Measurements from ENCODE around the gene RASL12.

Gene RASL12

GRCh38 chr15:65066635-65067316 is 1.0 kb downstream of the RASL12 start:
- no peak overlapping the region for H3K4me3 ChIP-seq (replicated peaks in 1 of 2; ENCODE audit: low read depth in 2 of 2, low read length in 2 of 2)
- no peak for DNase-seq (ENCODE audit: low read depth in 2 of 2)
- no peak for TF ChIP-seq CTCF (IDR thresholded peaks at IDR 0.05; ENCODE audit: low read depth, low read length)

GRCh38 chr15:65066001-65066634 is 1.7 kb downstream of the RASL12 start:
- H3K4me3 ChIP-seq (replicated peaks in 1 of 2; ENCODE audit: low read depth in 2 of 2, low read length in 2 of 2), result no peak overlapping the region
- no peak for TF ChIP-seq CTCF (IDR thresholded peaks at IDR 0.05; ENCODE audit: low read depth, low read length)
- DNase-seq (ENCODE audit: low read depth in 2 of 2), result peak in 1 of 2 donors; percentile 49

GRCh38 chr15:65062726-65063125 is 5.1 kb downstream of the RASL12 start:
- no peak for DNase-seq (ENCODE audit: low read depth in 2 of 2)
- H3K4me3 ChIP-seq (replicated peaks in 1 of 2; ENCODE audit: low read depth in 2 of 2, low read length in 2 of 2), result no peak overlapping the region
- no peak for TF ChIP-seq CTCF (IDR thresholded peaks at IDR 0.05; ENCODE audit: low read depth, low read length)

- no peak for TF ChIP-seq CTCF (IDR thresholded peaks at IDR 0.05; ENCODE audit: low read depth, low read length)
- no peak for DNase-seq (ENCODE audit: low read depth in 2 of 2)
- H3K4me3 ChIP-seq (replicated peaks in 1 of 2; ENCODE audit: low read depth in 2 of 2, low read length in 2 of 2), result no peak overlapping the region
Measured at GRCh38 chr15:65062061-65062460, 5.7 kb downstream of the RASL12 start.

GRCh38 chr15:65060641-65061397 is 7.0 kb downstream of the RASL12 start:
- no peak for DNase-seq (ENCODE audit: low read depth in 2 of 2)
- H3K4me3 ChIP-seq (replicated peaks in 1 of 2; ENCODE audit: low read depth in 2 of 2, low read length in 2 of 2), result no peak overlapping the region
- no peak for TF ChIP-seq CTCF (IDR thresholded peaks at IDR 0.05; ENCODE audit: low read depth, low read length)

GRCh38 chr15:65059931-65060596 is 7.7 kb downstream of the RASL12 start:
- DNase-seq (ENCODE audit: low read depth in 2 of 2), result no peak
- H3K4me3 ChIP-seq (replicated peaks in 1 of 2; ENCODE audit: low read depth in 2 of 2, low read length in 2 of 2), result no peak overlapping the region
- TF ChIP-seq CTCF (IDR thresholded peaks at IDR 0.05; ENCODE audit: low read depth, low read length), result no peak

Measured in cardiac fibroblast (primary cell).